HepG2 (cell line): ENCODE results near the gene CCDC178.

Experiments
- CEBPB ChIP-seq: IDR thresholded peaks from 2 replicates; pipeline ENCODE4 v1.6.1; 2011; ENCODE audit warnings: low read depth, low read length, improper control_type of control experiment, borderline replicate concordance
- FOXJ3 ChIP-seq: sonication (generic); formaldehyde crosslinking; IDR thresholded peaks from 2 replicates; pipeline ENCODE4 v1.4.0; 2020; ENCODE audit warnings: missing genetic modification reagents, mild to moderate bottlenecking, borderline replicate concordance
- HOXD1 ChIP-seq: sonication (generic); formaldehyde crosslinking; IDR thresholded peaks from 2 replicates; pipeline ENCODE4 v1.5.0; 2020; ENCODE audit warnings: missing genetic modification reagents
- MAZ ChIP-seq, 2 experiments: sonication (generic) in 1 of 2; formaldehyde crosslinking in 1 of 2; IDR thresholded peaks; 2 replicates each; pipeline versions ENCODE4 v1.5.0 to v1.6.1; 2012 to 2020; ENCODE audit warnings: low read depth in 2 of 2, mild to moderate bottlenecking in 2 of 2, borderline replicate concordance in 1 of 2, improper control_type of control experiment in 1 of 2, low read length in 1 of 2, missing genetic modification reagents in 1 of 2, moderate library complexity in 1 of 2
- SCMH1 ChIP-seq: sonication (generic); formaldehyde crosslinking; IDR thresholded peaks from 2 replicates; pipeline ENCODE4 v1.9.0; 2021; ENCODE audit warnings: missing genetic modification reagents, mild to moderate bottlenecking, borderline replicate concordance
- ZC3H4 ChIP-seq: sonication (generic); formaldehyde crosslinking; IDR thresholded peaks from 2 replicates; pipeline ENCODE4 v1.4.0; 2020; ENCODE audit warnings: missing genetic modification reagents, borderline replicate concordance
- ZNF274 ChIP-seq: sonication (generic); formaldehyde crosslinking; IDR thresholded peaks from 2 replicates; pipeline ENCODE4 v1.5.1; 2020; ENCODE audit warnings: mild to moderate bottlenecking, missing genetic modification reagents
- ZNF704 ChIP-seq: sonication (generic); formaldehyde crosslinking; IDR thresholded peaks from 2 replicates; pipeline ENCODE4 v1.8.1; 2023; ENCODE audit warnings: mild to moderate bottlenecking, inconsistent platforms, moderate library complexity, missing genetic modification reagents, borderline replicate concordance
- ZNF782 ChIP-seq: sonication (generic); formaldehyde crosslinking; IDR thresholded peaks from 2 replicates; pipeline ENCODE4 v1.4.0; 2020; ENCODE audit warnings: missing genetic modification reagents, mild to moderate bottlenecking, borderline replicate concordance
- TF ChIP-seq, protein P1 (sequence below): sonication (generic); formaldehyde crosslinking; IDR thresholded peaks from 2 replicates; pipeline ENCODE4 v1.4.0; 2020; ENCODE audit warnings: missing genetic modification reagents
- TF ChIP-seq, protein P2 (sequence below): sonication (generic); formaldehyde crosslinking; IDR thresholded peaks from 2 replicates; pipeline ENCODE4 v1.5.0; 2020; ENCODE audit warnings: mild to moderate bottlenecking, missing genetic modification reagents, moderate library complexity

GRCh38 chr18:32930695-32931301, 509.7 kb downstream of the CCDC178 start:
- TF ChIP-seq ZNF274 (CRISPR knock-in tag) (no peak), MAZ (IDR thresholded peaks at IDR 0.05; ENCODE audit: borderline replicate concordance, low read depth, low read length) (no peak), MAZ (CRISPR knock-in tag; IDR thresholded peaks at IDR 0.05; ENCODE audit: low read depth) (no peak), CEBPB (no peak), SCMH1 (no peak), ZC3H4 (CRISPR knock-in tag) (no peak), HOXD1 (CRISPR knock-in tag) (no peak), ZNF782 (CRISPR knock-in tag) (no peak), FOXJ3 (CRISPR knock-in tag) (no peak), ZNF704 (CRISPR knock-in tag) (no peak)
- TF ChIP-seq, protein P1, sequence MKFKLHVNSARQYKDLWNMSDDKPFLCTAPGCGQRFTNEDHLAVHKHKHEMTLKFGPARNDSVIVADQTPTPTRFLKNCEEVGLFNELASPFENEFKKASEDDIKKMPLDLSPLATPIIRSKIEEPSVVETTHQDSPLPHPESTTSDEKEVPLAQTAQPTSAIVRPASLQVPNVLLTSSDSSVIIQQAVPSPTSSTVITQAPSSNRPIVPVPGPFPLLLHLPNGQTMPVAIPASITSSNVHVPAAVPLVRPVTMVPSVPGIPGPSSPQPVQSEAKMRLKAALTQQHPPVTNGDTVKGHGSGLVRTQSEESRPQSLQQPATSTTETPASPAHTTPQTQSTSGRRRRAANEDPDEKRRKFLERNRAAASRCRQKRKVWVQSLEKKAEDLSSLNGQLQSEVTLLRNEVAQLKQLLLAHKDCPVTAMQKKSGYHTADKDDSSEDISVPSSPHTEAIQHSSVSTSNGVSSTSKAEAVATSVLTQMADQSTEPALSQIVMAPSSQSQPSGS (CRISPR knock-in tag), result no peak
- TF ChIP-seq, protein P2, sequence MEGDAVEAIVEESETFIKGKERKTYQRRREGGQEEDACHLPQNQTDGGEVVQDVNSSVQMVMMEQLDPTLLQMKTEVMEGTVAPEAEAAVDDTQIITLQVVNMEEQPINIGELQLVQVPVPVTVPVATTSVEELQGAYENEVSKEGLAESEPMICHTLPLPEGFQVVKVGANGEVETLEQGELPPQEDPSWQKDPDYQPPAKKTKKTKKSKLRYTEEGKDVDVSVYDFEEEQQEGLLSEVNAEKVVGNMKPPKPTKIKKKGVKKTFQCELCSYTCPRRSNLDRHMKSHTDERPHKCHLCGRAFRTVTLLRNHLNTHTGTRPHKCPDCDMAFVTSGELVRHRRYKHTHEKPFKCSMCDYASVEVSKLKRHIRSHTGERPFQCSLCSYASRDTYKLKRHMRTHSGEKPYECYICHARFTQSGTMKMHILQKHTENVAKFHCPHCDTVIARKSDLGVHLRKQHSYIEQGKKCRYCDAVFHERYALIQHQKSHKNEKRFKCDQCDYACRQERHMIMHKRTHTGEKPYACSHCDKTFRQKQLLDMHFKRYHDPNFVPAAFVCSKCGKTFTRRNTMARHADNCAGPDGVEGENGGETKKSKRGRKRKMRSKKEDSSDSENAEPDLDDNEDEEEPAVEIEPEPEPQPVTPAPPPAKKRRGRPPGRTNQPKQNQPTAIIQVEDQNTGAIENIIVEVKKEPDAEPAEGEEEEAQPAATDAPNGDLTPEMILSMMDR (CRISPR knock-in tag), result peak; percentile 73
